Ureter (tissue), 1 donor: ENCODE results near the gene CKAP4. TPM values are rescaled to one million over a fixed set of nuclear protein-coding genes. Genes with fewer than 3 reads are reported as not detected.

Experiments
- DNase-seq: peaks from one replicate; pipeline ENCODE4 v3.0.0-alpha.2; 2020; ENCODE audit warnings: low spot score
- total RNA-seq: library from RNA; stranded (reverse); gene quantifications from one replicate; pipeline ENCODE4 v1.2.4, GENCODE V29; 2023
- donor health status: DM: yes; HTN: yes; CAD: no.

CKAP4 gene
- total RNA-seq, 1 donor from 2014 or later: 39.7 TPM

DNA sequence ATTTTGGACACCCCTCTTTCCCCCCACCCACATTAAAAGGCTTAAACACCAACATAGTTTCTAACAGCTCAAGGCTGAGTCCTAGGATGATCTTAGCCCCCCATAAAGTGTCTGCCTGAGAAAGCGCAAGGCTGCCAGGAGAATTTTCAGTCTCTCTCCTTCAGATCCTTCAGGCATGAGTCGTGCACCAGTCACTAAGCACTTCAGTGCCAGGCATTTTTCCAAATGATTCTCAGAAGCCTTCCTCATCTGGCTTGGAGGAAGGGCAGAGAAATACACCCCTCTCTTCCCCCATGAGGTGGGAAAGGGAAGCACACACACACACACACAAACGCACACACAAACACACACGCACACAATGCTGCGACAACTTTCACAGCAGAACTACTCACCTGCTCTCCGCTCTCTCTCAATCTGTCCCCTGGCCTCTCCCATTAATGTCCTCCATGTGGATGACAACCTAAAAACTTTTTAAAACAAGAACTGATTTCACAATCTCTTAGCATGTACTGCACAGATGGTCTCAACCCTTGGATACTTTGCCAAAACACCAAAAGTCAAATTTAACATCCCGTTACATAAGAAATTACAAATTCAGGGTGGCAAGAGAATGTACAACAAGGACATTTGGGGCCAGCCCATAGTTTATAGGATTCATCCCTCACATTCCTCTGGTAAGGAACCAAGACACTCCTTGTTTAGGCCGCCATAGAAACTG lies 49.8 kb downstream of the CKAP4 start:
- DNase-seq: no peak

GRCh38 chr12:106195621-106196027 lies 52.2 kb downstream of the CKAP4 start:
- DNase-seq: peak; percentile 76

DNA sequence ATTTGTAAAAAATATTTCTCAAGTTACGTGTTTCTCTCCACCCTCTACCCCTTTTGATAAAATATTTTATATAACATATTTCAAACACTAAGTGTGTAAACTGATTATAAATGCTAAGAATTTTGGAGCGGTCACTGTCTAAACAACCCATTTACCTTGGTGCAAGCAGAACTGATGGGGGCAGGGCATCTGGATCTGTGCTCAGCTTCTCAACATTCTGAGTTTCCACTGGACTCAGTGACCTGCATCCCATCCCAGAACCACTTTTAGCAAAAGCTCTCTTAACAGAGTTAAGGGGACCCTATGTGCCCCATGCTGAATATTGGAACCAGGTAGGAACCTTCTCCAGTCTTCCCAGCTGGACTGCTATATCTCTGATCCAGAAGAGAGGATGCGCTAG lies 53.5 kb downstream of the CKAP4 start:
- no peak for DNase-seq

DNA sequence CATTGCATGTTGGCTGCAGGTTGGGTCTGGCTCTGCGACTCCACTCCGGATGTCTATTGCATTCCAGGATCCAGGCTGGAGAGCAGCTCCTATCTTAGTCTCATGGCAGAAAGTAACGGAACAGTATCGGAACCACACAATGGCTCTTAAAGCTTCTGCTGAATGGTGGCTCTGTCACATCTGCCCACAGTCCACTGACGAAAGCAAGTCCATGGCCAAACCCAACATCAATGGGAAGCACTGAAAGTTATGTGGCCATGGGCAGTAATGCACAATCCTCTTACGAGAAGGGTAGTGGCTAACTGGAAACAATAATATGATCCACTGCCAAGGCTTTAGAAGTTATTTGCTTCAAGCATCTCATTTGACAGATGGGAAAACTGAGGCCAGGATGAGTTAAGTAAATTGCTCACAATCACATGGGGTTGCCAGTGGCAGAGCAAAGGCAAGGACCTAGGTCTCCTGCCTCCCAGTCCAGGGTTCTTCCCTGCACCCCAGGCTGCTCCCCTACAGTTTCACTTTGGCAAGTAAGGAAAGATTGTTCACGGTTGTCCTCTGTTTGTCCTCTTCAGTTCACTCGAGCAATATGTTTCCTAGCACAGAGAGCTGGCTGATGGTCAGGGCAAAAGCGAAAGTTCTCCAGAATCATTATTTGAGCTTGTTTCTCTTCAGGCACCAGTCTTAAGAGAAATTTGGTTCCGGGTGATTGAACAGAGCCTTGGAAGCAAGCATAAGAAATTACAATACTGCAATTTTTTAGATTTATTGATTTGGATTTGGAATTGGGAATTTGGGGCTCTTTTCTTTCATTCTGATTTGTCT lies 54.2 kb downstream of the CKAP4 start:
- no peak for DNase-seq

GRCh38 chr12:106192659-106193393 lies 55.0 kb downstream of the CKAP4 start:
- no peak for DNase-seq

DNA sequence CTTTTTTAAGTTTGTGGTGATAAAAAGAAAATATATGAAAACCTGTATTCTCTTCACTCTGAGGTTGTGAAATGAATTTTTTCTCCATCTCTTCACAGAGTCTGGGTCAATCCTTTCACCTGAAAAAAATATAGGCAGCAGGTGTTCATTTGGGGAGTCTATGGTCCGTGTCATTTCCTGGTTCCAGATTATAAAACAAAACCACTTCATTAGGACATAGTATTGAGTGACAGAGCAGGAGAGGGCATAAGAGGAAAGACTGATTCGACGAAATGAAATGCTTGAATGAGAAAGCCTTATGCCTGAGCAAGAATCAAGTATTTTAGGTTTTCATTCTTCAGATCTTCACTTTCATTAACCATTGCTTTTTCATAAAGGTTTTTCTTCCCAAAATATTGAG lies 57.2 kb downstream of the CKAP4 start:
- DNase-seq: no peak

DNA sequence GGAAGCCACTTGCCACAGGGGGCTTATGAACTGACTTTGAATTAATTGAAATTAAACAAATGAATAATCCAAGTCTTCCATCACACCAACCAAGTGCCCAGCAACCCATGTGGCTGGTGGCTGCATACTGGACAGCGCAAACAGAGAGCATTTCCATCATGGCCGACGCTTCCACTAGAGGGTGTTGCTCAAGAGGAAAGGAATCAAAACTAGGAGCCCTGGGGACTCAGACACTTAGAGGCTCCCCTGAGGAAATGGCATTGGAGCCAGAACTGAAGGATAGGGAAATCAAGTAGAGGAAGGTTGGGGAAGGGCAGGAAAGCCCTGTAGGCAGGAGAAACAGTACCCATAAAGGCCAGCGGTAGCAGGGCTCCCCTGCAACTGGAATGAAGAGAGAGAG lies 58.5 kb downstream of the CKAP4 start:
- no peak for DNase-seq

DNA sequence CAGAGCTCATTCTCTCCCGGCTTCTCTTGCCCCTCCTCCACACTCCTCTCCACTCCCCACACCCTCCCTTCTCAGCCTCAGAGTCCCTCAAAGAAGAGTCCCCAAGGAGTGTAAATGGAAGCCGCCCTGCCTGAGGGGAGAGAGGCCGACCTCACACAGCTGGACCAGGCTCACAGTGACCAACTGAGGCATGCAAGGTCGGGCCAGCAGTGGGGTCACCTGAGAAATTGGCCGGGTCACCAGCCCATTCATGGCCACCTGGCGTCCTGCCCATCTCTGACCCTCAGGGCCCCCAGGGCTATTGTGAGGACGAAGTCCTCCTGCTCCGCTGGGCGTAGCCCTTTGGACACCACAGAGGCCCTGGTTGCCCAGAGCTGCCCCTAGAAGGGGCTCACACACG lies 59.6 kb downstream of the CKAP4 start:
- DNase-seq: no peak

Other genes with a start within 250 kb of the CKAP4 start
- gene NUAK1, start 109.1 kb downstream of the CKAP4 start, total RNA-seq: 16.0 TPM
- 19.6 TPM for gene TCP11L2, start 54.7 kb upstream of the CKAP4 start, total RNA-seq
- 24.4 TPM for gene POLR3B, start 109.7 kb upstream of the CKAP4 start, total RNA-seq